Memory B cell (primary cell): ENCODE results near the gene LAMA1.
"Not testable (repeated sequence)": the region's sequence is repeated elsewhere in the genome, so short reads cannot be mapped to it uniquely, and the experiment has no call there.

ENCODE experiments used
- ATAC-seq: fragments of 150-1000 bp; cut with Tn5 transposase; 2 replicates; pipeline ENCODE4 v1.10.0; 2021; ENCODE audit warnings: low read depth, mild to moderate bottlenecking, moderate library complexity
- DNase-seq, 2 donors: peaks; one replicate each; pipeline ENCODE4 v3.0.0; 2022; ENCODE audit warnings: low spot score in 2 of 2
- H3K27ac Mint-ChIP-seq: one replicate; pipeline ENCODE4 v1.8.0; 2022; ENCODE audit warnings: mild to moderate bottlenecking, moderate library complexity, mixed read lengths
- H3K27me3 Mint-ChIP-seq: one replicate; pipeline ENCODE4 v1.8.0; 2022; ENCODE audit warnings: mixed read lengths
- H3K36me3 Mint-ChIP-seq: one replicate; pipeline ENCODE4 v1.8.0; 2022; ENCODE audit warnings: mild to moderate bottlenecking, mixed read lengths
- H3K4me1 Mint-ChIP-seq: one replicate; pipeline ENCODE4 v1.8.0; 2022; ENCODE audit warnings: mixed read lengths
- H3K4me3 Mint-ChIP-seq: one replicate; pipeline ENCODE4 v1.8.0; 2022; ENCODE audit warnings: mild to moderate bottlenecking, moderate library complexity, mixed read lengths
- H3K9me3 Mint-ChIP-seq: one replicate; pipeline ENCODE4 v1.8.0; 2022; ENCODE audit warnings: mixed read lengths

Gene LAMA1

GRCh38 chr18:7117390-7118355, at the start of gene LAMA1:
TSS of gene LAMA1 (minus strand) at chr18:7117797. CDS start at chr18:7117720, 77 bp downstream.
- H3K27ac Mint-ChIP-seq: no peak within 1 kb of the TSS
- H3K4me1 Mint-ChIP-seq: no peaks in the 10 kb centered on the region
- H3K27me3 Mint-ChIP-seq: peaks cover 4% of the 10 kb centered on the region
- peaks cover 2% of the 10 kb centered on the region for H3K36me3 Mint-ChIP-seq
- ATAC-seq (no peak), DNase-seq (no peak)
- H3K4me3 Mint-ChIP-seq: no peak within 1 kb of the TSS
- H3K9me3 Mint-ChIP-seq: peaks cover 7% of the 10 kb centered on the region

DNA sequence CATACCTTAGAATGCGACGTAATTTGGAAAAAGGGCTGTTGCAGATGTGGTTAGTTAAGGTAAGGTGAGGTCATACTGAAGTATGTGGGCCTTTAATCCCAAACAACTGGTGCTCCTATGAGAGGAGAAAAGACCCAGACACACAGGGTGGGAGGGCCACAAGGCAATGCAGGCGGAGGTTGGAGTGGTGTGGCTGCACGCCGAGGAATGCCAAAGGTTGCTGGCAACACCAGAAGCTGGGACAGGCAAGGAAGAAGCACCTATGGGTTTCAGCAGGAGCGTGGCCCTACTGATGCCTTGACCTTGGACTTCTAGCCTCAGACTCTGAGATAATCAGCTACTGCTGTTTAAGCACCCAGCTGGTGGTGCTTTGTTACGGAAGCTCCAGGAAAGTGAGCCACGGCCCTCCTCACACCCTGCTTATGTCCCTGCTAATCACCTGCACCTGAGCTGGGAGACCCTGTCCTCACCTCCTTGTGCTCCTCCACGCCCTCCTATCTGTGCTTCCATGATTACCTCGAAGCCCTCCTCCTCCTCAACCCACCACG, 48.3 kb upstream of the LAMA1 start:
- no peak for ATAC-seq
- Mint-ChIP-seq H3K36me3 (no peaks in the 10 kb centered on the region), H3K9me3 (peaks cover 6% of the 10 kb centered on the region), H3K4me3 (no peak overlapping the region), H3K4me1 (no peaks in the 10 kb centered on the region), H3K27me3 (no peaks in the 10 kb centered on the region), H3K27ac (no peak overlapping the region)
- no peak for DNase-seq

- Mint-ChIP-seq H3K4me1 (no peaks in the 10 kb centered on the region), H3K36me3 (no peaks in the 10 kb centered on the region), H3K4me3 (no peak overlapping the region), H3K27me3 (no peaks in the 10 kb centered on the region), H3K27ac (no peak overlapping the region), H3K9me3 (peaks cover 5% of the 10 kb centered on the region)
- ATAC-seq: no peak
- no peak for DNase-seq
Observed at GRCh38 chr18:7164323-7165004, 46.9 kb upstream of the LAMA1 start.

DNA sequence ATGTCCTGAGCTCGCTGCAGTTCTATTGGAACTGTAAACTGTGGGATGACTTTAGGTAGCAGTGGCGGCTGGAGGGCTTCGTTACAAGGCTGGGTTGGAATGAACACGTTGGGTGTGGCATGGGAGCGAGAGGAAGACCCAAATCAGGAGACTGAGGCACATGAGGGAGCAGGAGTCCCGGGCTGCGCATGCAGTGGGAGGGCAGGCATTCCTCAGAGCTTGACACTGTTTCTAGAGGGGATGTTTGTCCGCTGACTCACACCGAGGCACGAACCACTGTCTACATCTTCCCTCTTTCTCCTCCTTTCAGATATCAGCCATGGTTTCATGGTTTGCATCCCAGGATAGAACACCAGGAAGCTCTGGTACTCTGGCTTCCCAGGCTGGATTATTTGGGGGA, 40.6 kb upstream of the LAMA1 start:
- ATAC-seq (no peak), DNase-seq (no peak)
- H3K27me3 Mint-ChIP-seq: no peaks in the 10 kb centered on the region
- H3K27ac Mint-ChIP-seq: no peak overlapping the region
- no peaks in the 10 kb centered on the region for H3K4me1 Mint-ChIP-seq
- H3K4me3 Mint-ChIP-seq: no peak overlapping the region
- no peaks in the 10 kb centered on the region for H3K36me3 Mint-ChIP-seq
- no peaks in the 10 kb centered on the region for H3K9me3 Mint-ChIP-seq

DNA sequence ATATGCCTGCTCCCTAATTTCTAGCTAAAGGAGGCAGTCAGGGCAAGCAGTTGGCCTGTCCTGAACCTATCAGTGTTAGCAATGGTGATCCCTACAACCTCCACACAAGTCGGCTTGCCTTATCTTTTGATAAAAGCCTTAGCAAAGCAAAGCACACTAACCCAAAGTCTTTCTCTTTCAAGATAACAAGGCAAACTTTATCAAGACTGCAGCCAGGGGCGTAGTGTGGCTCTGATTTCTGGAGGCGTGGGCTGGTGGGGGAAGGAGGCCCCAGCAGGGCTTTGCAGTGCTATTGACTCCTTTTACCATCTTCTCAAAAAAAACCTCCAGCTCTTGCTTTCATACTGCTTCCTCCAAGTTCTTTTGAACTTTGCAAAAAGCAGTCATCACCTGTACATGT, 40.2 kb upstream of the LAMA1 start:
- no peak for ATAC-seq
- no peak overlapping the region for H3K4me3 Mint-ChIP-seq
- no peaks in the 10 kb centered on the region for H3K36me3 Mint-ChIP-seq
- H3K9me3 Mint-ChIP-seq: no peaks in the 10 kb centered on the region
- no peak for DNase-seq
- H3K27me3 Mint-ChIP-seq: no peaks in the 10 kb centered on the region
- no peak overlapping the region for H3K27ac Mint-ChIP-seq
- no peaks in the 10 kb centered on the region for H3K4me1 Mint-ChIP-seq

GRCh38 chr18:7155887-7156286, 38.3 kb upstream of the LAMA1 start:
- no peaks in the 10 kb centered on the region for H3K27me3 Mint-ChIP-seq
- no peak overlapping the region for H3K27ac Mint-ChIP-seq
- ATAC-seq (no peak), DNase-seq (no peak)
- no peaks in the 10 kb centered on the region for H3K4me1 Mint-ChIP-seq
- no peaks in the 10 kb centered on the region for H3K36me3 Mint-ChIP-seq
- H3K4me3 Mint-ChIP-seq: no peak overlapping the region
- peaks cover 1% of the 10 kb centered on the region for H3K9me3 Mint-ChIP-seq

- no peak for DNase-seq
- H3K27me3 Mint-ChIP-seq: no peaks in the 10 kb centered on the region
- H3K4me1 Mint-ChIP-seq: no peaks in the 10 kb centered on the region
- H3K36me3 Mint-ChIP-seq: no peaks in the 10 kb centered on the region
- no peak overlapping the region for H3K27ac Mint-ChIP-seq
- ATAC-seq: no peak
- H3K9me3 Mint-ChIP-seq: peaks cover 1% of the 10 kb centered on the region
- no peak overlapping the region for H3K4me3 Mint-ChIP-seq
Observed at GRCh38 chr18:7155092-7155491, 37.5 kb upstream of the LAMA1 start.

- Mint-ChIP-seq H3K4me1 (no peaks in the 10 kb centered on the region), H3K27me3 (no peaks in the 10 kb centered on the region), H3K9me3 (peaks cover 1% of the 10 kb centered on the region), H3K36me3 (no peaks in the 10 kb centered on the region), H3K4me3 (no peak overlapping the region), H3K27ac (no peak overlapping the region)
- ATAC-seq (no peak), DNase-seq (no peak)
Observed at GRCh38 chr18:7152440-7152839, 34.8 kb upstream of the LAMA1 start.

DNA sequence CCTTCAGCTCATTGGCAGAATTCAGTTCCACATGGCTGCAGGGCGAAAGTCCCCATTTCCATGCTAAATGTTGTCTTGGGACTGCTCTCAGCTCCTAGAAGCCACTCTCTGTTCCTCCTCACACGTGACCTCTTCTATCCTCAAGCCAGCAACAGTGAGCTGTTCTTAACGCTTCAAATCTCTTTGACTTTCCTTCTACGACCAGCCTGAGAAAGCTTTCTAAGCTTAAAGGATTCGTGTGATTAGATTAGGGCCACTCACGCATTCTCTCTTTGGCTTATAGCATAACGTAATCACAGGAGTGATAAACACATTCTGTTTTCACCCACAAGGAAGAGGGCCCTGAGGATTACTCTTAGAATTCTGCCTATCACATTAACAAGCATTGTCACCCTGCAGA, 29.8 kb upstream of the LAMA1 start:
- Mint-ChIP-seq H3K4me1 (no peaks in the 10 kb centered on the region), H3K27ac (no peak overlapping the region), H3K27me3 (no peaks in the 10 kb centered on the region), H3K4me3 (no peak overlapping the region), H3K36me3 (no peaks in the 10 kb centered on the region), H3K9me3 (peaks cover 1% of the 10 kb centered on the region)
- no peak for ATAC-seq
- DNase-seq: no peak

DNA sequence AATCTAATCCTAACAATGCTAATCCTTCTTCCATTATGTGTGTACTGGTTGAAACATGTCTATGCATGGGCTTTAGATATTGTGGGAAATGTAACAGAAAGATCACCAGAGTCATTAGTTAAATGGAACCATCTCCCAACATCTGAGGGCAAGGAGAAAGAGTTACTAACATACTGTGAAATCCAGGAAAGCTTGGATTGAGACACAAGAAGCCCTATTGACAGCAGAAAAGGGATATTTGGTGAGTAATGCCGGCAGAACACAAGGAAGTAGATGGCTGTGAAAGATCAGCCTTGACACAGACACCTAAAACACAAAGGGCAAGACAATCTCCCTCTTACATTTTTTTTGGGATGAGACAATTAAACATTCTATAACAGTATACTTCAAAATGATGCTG, 28.5 kb upstream of the LAMA1 start:
- H3K4me3 Mint-ChIP-seq: no peak overlapping the region

DNA sequence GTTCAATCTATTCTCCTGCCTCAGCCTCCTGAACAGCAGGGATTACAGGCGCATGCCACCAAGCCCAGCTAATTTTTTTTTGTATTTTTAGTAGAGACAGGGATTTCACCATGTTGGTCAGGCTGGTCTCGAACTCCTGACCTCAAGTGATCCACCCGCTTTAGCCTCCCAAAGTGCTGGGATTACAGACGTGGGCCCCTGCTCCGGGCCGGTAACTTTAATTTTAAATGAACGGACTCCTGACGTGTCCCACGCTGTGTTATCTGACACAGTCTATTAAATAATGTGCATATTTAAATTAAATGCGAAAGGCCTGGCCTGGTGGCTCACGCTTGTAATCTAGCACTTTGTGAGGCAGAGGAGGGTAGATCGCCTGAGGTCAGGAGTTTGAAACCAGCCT, 27.3 kb upstream of the LAMA1 start:
- not testable (repeated sequence) for H3K9me3 Mint-ChIP-seq, ATAC-seq, H3K27me3 Mint-ChIP-seq, H3K36me3 Mint-ChIP-seq, DNase-seq, H3K4me3 Mint-ChIP-seq, H3K4me1 Mint-ChIP-seq, H3K27ac Mint-ChIP-seq

More for the DNA sequence above, 28.5 kb upstream of the LAMA1 start:
- Mint-ChIP-seq H3K4me1 (no peaks in the 10 kb centered on the region), H3K27ac (no peak overlapping the region), H3K27me3 (no peaks in the 10 kb centered on the region), H3K9me3 (peaks cover 1% of the 10 kb centered on the region), H3K36me3 (no peaks in the 10 kb centered on the region)
- ATAC-seq (no peak), DNase-seq (no peak)

- Mint-ChIP-seq H3K9me3 (peaks cover 1% of the 10 kb centered on the region), H3K27me3 (no peaks in the 10 kb centered on the region), H3K4me3 (no peak overlapping the region), H3K4me1 (no peaks in the 10 kb centered on the region), H3K27ac (no peak overlapping the region), H3K36me3 (no peaks in the 10 kb centered on the region)
- no peak for ATAC-seq
- no peak for DNase-seq
Observed at GRCh38 chr18:7141287-7141686, 23.7 kb upstream of the LAMA1 start.

DNA sequence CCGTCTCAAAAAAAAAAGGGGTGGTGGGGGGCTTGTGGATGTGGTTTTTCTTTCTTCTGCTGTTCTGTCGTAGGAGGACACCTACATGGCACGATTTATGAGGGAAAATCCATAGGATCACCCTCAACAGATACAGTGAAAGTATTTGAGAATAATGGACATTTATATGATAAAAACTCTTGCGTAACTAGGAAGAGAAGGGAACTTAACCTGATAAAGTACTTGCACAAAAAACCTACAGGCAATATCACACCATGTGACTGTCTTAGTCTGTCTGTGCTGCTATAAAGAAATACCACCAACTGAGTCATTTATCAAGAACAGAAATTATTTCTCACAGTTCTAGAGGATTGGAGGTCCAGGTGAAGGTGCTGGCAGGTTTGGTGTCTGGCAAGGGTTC, 21.8 kb upstream of the LAMA1 start:
- DNase-seq: no peak
- H3K27me3 Mint-ChIP-seq: no peaks in the 10 kb centered on the region
- no peak overlapping the region for H3K4me3 Mint-ChIP-seq
- no peak overlapping the region for H3K27ac Mint-ChIP-seq
- peaks cover 1% of the 10 kb centered on the region for H3K9me3 Mint-ChIP-seq
- H3K4me1 Mint-ChIP-seq: no peaks in the 10 kb centered on the region
- ATAC-seq: no peak
- no peaks in the 10 kb centered on the region for H3K36me3 Mint-ChIP-seq

- no peaks in the 10 kb centered on the region for H3K4me1 Mint-ChIP-seq
- no peak for DNase-seq
- H3K4me3 Mint-ChIP-seq: no peak overlapping the region
- peaks cover 7% of the 10 kb centered on the region for H3K9me3 Mint-ChIP-seq
- no peak for ATAC-seq
- no peaks in the 10 kb centered on the region for H3K36me3 Mint-ChIP-seq
- no peak overlapping the region for H3K27ac Mint-ChIP-seq
- no peaks in the 10 kb centered on the region for H3K27me3 Mint-ChIP-seq
Observed at GRCh38 chr18:7133181-7133580, 15.6 kb upstream of the LAMA1 start.
